ENCODE measurements around the gene SPDYA.
A peak's percentile ranks its signal among the peaks of the same experiment; 100 is the strongest.

The SPDYA gene

GRCh38 chr2:28894470-28895188 is 84.0 kb downstream of the SPDYA start, which contains the start of gene WDR43:
WDR43 (plus strand) TSS chr2:28894667; CDS start chr2:28894699, 32 bp downstream.
- peak; percentile 97 for DNase-seq (ENCODE audit: low spot score)
- TF ChIP-seq CTCF (IDR thresholded peaks at IDR 0.05; ENCODE audit: extremely low read depth, missing control alignments) = no peak

GRCh38 chr2:28895189-28895893 is 84.7 kb downstream of the SPDYA start:
- no peak for TF ChIP-seq CTCF (IDR thresholded peaks at IDR 0.05; ENCODE audit: extremely low read depth, missing control alignments)
- peak; percentile 51 for DNase-seq (ENCODE audit: low spot score)

- TF ChIP-seq CTCF (IDR thresholded peaks at IDR 0.05; ENCODE audit: extremely low read depth, missing control alignments) = no peak
- DNase-seq (ENCODE audit: low spot score) = no peak
Measured at GRCh38 chr2:28896906-28897305, 86.3 kb downstream of the SPDYA start.

- DNase-seq (ENCODE audit: low spot score) = no peak
Measured at GRCh38 chr2:28898048-28898447, 87.4 kb downstream of the SPDYA start.

More at GRCh38 chr2:28898048-28898447, 87.4 kb downstream of the SPDYA start:
- TF ChIP-seq CTCF (IDR thresholded peaks at IDR 0.05; ENCODE audit: extremely low read depth, missing control alignments) = no peak
